PC-3 (cell line): ENCODE results near the gene SLC4A9. TPM values are rescaled to one million over a fixed set of nuclear protein-coding genes. Genes with fewer than 3 reads are reported as not detected.

Experiments
- ATAC-seq: fragments of 200-7000 bp; cut with Tn5 transposase; 2 replicates; pipeline ENCODE4 v1.9.1; 2020; ENCODE audit warnings: mild to moderate bottlenecking, moderate library complexity
- BruUV-seq: library from RNA; stranded (reverse); fragments of 400-500 nt; replicated peaks from 2 replicates; lab custom pipeline; 2021; lab: Mats Ljungman, UMichigan
- CTCF ChIA-PET: fragments of 300-600 bp; sonication (Branson Sonifier 250); formaldehyde crosslinking; loops from one replicate; lab custom pipeline; 2022; ENCODE audit warnings: antibody characterized with exemption; lab: Charles Lee
- POLR2A ChIA-PET: fragments of 300-600 bp; sonication (Branson Sonifier 250); formaldehyde crosslinking; loops from one replicate; lab custom pipeline; 2022; ENCODE audit warnings: antibody characterized with exemption; ENCODE audit not compliant: unreplicated experiment; lab: Charles Lee
- DNase-seq: peaks from one replicate; pipeline ENCODE4 v3.0.0-alpha.2; 2015
- H2AFZ ChIP-seq: fragments of 300-600 bp; sonication (generic); 2 replicates; pipeline ENCODE4 v1.6.0; 2016; ENCODE audit warnings: antibody characterized with exemption, low read length
- H3F3A ChIP-seq: fragments of 300-600 bp; sonication (generic); one replicate; pipeline ENCODE4 v1.6.0; 2017; ENCODE audit warnings: antibody characterized with exemption, low read length, control low read depth, mild to moderate bottlenecking; ENCODE audit not compliant: unreplicated experiment
- H3K27ac ChIP-seq: fragments of 300-600 bp; sonication (generic); 2 replicates; pipeline ENCODE4 v1.5.1; 2016; ENCODE audit warnings: mild to moderate bottlenecking, low read length
- H3K27me3 ChIP-seq: fragments of 300-600 bp; sonication (generic); 2 replicates; pipeline ENCODE4 v1.6.1; 2016; ENCODE audit warnings: low read length, mixed read lengths
- H3K36me3 ChIP-seq: fragments of 300-600 bp; sonication (generic); 2 replicates; pipeline ENCODE4 v1.6.1; 2016; ENCODE audit warnings: low read depth, mixed run types, low read length, mixed read lengths
- H3K4me1 ChIP-seq: fragments of 300-600 bp; sonication (generic); 2 replicates; pipeline ENCODE4 v1.5.1; 2016; ENCODE audit warnings: low read length; ENCODE audit not compliant: insufficient read depth
- H3K4me2 ChIP-seq: fragments of 300-600 bp; sonication (generic); 2 replicates; pipeline ENCODE4 v1.6.0; 2016; ENCODE audit warnings: low read length
- H3K4me3 ChIP-seq: fragments of 300-600 bp; sonication (generic); 2 replicates; pipeline ENCODE4 v1.5.1; 2016; ENCODE audit warnings: mild to moderate bottlenecking, low read length, mixed read lengths
- H3K79me2 ChIP-seq: fragments of 300-600 bp; sonication (generic); 2 replicates; pipeline ENCODE4 v1.6.1; 2017; ENCODE audit warnings: low read length, mixed read lengths
- H3K9ac ChIP-seq: fragments of 300-600 bp; sonication (generic); 2 replicates; pipeline ENCODE4 v1.6.0; 2016; ENCODE audit warnings: mild to moderate bottlenecking, low read length
- H3K9me2 ChIP-seq: fragments of 300-600 bp; sonication (generic); replicated peaks from 2 replicates; pipeline ENCODE4 v1.6.1; 2016; ENCODE audit warnings: mixed run types, low read length, mixed read lengths
- H3K9me3 ChIP-seq: fragments of 300-600 bp; sonication (generic); 2 replicates; pipeline ENCODE4 v1.6.1; 2016; ENCODE audit warnings: low read length, mixed read lengths
- H4K20me1 ChIP-seq: fragments of 300-600 bp; sonication (generic); 2 replicates; pipeline ENCODE4 v1.6.1; 2016; ENCODE audit warnings: low read length, mixed read lengths
- CTCF ChIP-seq: fragments of 300-600 bp; sonication (generic); conservative IDR thresholded peaks from 2 replicates; pipeline ENCODE4 v1.5.1; 2017; ENCODE audit warnings: antibody characterized with exemption, low read depth, mild to moderate bottlenecking, low read length
- EZH2 ChIP-seq: fragments of 300-600 bp; sonication (generic); IDR thresholded peaks from one replicate; pipeline ENCODE4 v1.6.1; 2017; ENCODE audit warnings: antibody characterized with exemption, mild to moderate bottlenecking, low read length; ENCODE audit not compliant: unreplicated experiment
- EZH2phosphoT487 ChIP-seq: fragments of 300-600 bp; sonication (generic); IDR thresholded peaks from 2 replicates; pipeline ENCODE4 v1.6.1; 2018; ENCODE audit warnings: mild to moderate bottlenecking, antibody characterized with exemption, low read length, borderline replicate concordance
- intact Hi-C: fragments of 100-400 bp; cut with micrococcal nuclease; formaldehyde crosslinking; loops from 2 replicates; pipeline ENCODE4 v1.9.0; 2023
- total RNA-seq: library from RNA; depleted of rRNA; stranded (reverse); fragments of >200 nt; gene quantifications from 2 replicates; pipeline ENCODE4 v1.2.3, GENCODE V29; 2014

SLC4A9 gene
- total RNA-seq, 1 experiment from 2014 or later = 0.29 TPM

GRCh38 chr5:140319833-140320232 lies 40.2 kb upstream of the SLC4A9 start:
- H3K27me3 ChIP-seq = no peaks in the 10 kb centered on the region
- no peak overlapping the region for H3K27ac ChIP-seq
- no peaks in the 10 kb centered on the region for H3K9me3 ChIP-seq
- DNase-seq (no peak), ATAC-seq (no peak)
- BruUV-seq = no TSS peak
- no peak overlapping the region for H3K4me2 ChIP-seq
- POLR2A ChIA-PET = no interaction called here
- H3K9ac ChIP-seq = no peak overlapping the region
- intact Hi-C loops = no loop called here
- peaks cover 49% of the 10 kb centered on the region for H3K4me1 ChIP-seq
- no peak overlapping the region for H3K4me3 ChIP-seq
- no peaks in the 10 kb centered on the region for H3F3A ChIP-seq
- CTCF ChIA-PET = interaction anchor here (0.6 kb wide), 1 partner anchor 27 kb away, joined by 5 read pairs; the partner anchor contains the start of gene HBEGF
- H3K9me2 ChIP-seq = no peaks in the 10 kb centered on the region
- no peak overlapping the region for H2AFZ ChIP-seq
- H3K36me3 ChIP-seq = no peaks in the 10 kb centered on the region
- no peaks in the 10 kb centered on the region for H4K20me1 ChIP-seq
- TF ChIP-seq CTCF = no peak
- TF ChIP-seq EZH2 = no peak
- no peaks in the 10 kb centered on the region for H3K79me2 ChIP-seq

- ChIA-PET CTCF (no interaction called here), POLR2A (interaction anchor here (2.0 kb wide), 1 partner anchor 24 kb away, joined by 9 read pairs; the partner anchor contains the start of gene HBEGF)
- H3K4me3 ChIP-seq = no peak overlapping the region
- DNase-seq (no peak), ATAC-seq (no peak)
- H3K4me1 ChIP-seq = peaks cover 53% of the 10 kb centered on the region
- no peak overlapping the region for H2AFZ ChIP-seq
- H3K9me2 ChIP-seq = no peaks in the 10 kb centered on the region
- peak overlapping the region; percentile 98 for H3K27ac ChIP-seq
- no peaks in the 10 kb centered on the region for H4K20me1 ChIP-seq
- no peaks in the 10 kb centered on the region for H3K9me3 ChIP-seq
- no peak for TF ChIP-seq EZH2
- TF ChIP-seq EZH2phosphoT487 = no peak
- TF ChIP-seq CTCF = no peak
- intact Hi-C loops = no loop called here
- H3K36me3 ChIP-seq = no peaks in the 10 kb centered on the region
- H3F3A ChIP-seq = no peaks in the 10 kb centered on the region
- no peaks in the 10 kb centered on the region for H3K79me2 ChIP-seq
- no TSS peak for BruUV-seq
- no peak overlapping the region for H3K4me2 ChIP-seq
- no peaks in the 10 kb centered on the region for H3K27me3 ChIP-seq
- no peak overlapping the region for H3K9ac ChIP-seq
Observed at GRCh38 chr5:140321796-140322195, 38.2 kb upstream of the SLC4A9 start.
